ENCODE measurements around the gene TXNRD1.

DNA sequence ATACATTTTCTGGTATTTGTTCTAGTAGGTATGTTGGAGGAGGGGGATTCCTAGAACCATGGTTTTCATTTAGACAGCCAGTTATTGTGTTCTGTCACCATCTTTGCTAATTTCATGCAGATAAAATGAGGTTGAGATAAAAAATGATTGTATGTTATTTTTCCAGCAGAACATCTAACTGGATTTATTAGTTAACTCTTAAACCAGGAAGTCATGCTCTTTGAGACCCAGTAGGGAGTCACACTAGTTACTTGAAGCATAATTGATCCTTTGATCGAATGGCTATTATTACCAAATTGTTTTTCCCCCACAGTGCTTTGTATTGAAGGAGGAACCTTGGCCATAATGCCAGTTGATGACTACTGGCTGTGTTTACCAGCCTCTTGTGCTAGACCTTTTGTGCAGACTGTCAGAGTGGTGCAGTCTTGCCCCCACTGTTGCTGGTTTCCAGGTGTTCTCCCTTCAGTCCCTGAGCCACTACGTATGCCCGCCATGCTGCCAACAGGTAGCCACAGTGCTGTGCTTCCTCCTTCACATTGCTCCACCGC lies 93.9 kb downstream of the TXNRD1 start:
- TF ChIP-seq, protein P1, sequence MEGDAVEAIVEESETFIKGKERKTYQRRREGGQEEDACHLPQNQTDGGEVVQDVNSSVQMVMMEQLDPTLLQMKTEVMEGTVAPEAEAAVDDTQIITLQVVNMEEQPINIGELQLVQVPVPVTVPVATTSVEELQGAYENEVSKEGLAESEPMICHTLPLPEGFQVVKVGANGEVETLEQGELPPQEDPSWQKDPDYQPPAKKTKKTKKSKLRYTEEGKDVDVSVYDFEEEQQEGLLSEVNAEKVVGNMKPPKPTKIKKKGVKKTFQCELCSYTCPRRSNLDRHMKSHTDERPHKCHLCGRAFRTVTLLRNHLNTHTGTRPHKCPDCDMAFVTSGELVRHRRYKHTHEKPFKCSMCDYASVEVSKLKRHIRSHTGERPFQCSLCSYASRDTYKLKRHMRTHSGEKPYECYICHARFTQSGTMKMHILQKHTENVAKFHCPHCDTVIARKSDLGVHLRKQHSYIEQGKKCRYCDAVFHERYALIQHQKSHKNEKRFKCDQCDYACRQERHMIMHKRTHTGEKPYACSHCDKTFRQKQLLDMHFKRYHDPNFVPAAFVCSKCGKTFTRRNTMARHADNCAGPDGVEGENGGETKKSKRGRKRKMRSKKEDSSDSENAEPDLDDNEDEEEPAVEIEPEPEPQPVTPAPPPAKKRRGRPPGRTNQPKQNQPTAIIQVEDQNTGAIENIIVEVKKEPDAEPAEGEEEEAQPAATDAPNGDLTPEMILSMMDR (IDR thresholded peaks at IDR 0.05; ENCODE audit: insufficient read depth, low read depth, low read length) = no peak
- TF ChIP-seq EZH2 (IDR thresholded peaks at IDR 0.05; ENCODE audit: insufficient read depth, low read length) = no peak

All from astrocyte (in vitro differentiated cells and primary cell).